HCT116 (cell line): ENCODE results near the gene TBC1D14. TPM values are rescaled to one million over a fixed set of nuclear protein-coding genes. Genes with fewer than 3 reads are reported as not detected.

Source experiments
- ATAC-seq: fragments of 200-7000 bp; cut with Tn5 transposase; 2 replicates; pipeline ENCODE4 v1.9.1; 2020; ENCODE audit warnings: mild to moderate bottlenecking, moderate library complexity
- BruUV-seq: library from RNA; stranded (reverse); fragments of 400-500 nt; replicated peaks from 2 replicates; lab custom pipeline; 2021; lab: Mats Ljungman, UMichigan
- CTCF ChIA-PET: fragments of 300-600 bp; sonication (Branson Sonifier 250); formaldehyde crosslinking; loops from one replicate; lab custom pipeline; 2021; ENCODE audit warnings: antibody characterized with exemption; lab: Charles Lee
- POLR2A ChIA-PET: fragments of 300-600, 350-600 bp; sonication (Branson Sonifier 250); formaldehyde crosslinking; loops from one replicate; lab custom pipeline; 2021; ENCODE audit warnings: antibody characterized with exemption; lab: Charles Lee
- RAD21 ChIA-PET, 2 experiments: fragments of 300-600 bp; sonication (Branson Sonifier 250); formaldehyde crosslinking; loops; one replicate each; lab custom pipeline; 2023; ENCODE audit warnings: low total read pairs in 2 of 2; ENCODE audit not compliant: uncharacterized antibody in 2 of 2, unreplicated experiment in 2 of 2, low non-redundant PET in 1 of 2; lab: Charles Lee
- DNase-seq: peaks from one replicate; pipeline ENCODE4 v3.0.0-alpha.2; 2010; ENCODE audit warnings: low read depth, low spot score
- H2AFZ ChIP-seq: fragments of 200-600 bp; shearing (Covaris generic), sonication (generic); 2 replicates; pipeline ENCODE4 v1.6.1; 2017; ENCODE audit warnings: low read depth, mixed run types, mixed read lengths, antibody characterized with exemption, low read length; ENCODE audit not compliant: poor library complexity, severe bottlenecking
- H3K27ac ChIP-seq: 2 replicates; pipeline ENCODE4 v1.5.1; 2012; ENCODE audit warnings: low read depth, low read length
- H3K27me3 ChIP-seq: fragments of 200-600 bp; sonication (generic); 2 replicates; pipeline ENCODE4 v1.6.1; 2016; ENCODE audit warnings: mixed run types, low read length, mixed read lengths; ENCODE audit not compliant: insufficient read depth
- H3K36me3 ChIP-seq, 2 experiments: fragments of 200-500 bp in 1 of 2; fragments of 200-600 bp in 1 of 2; sonication (Bioruptor generic) in 1 of 2; sonication (generic) in 1 of 2; 2 replicates each; pipeline versions ENCODE4 v1.5.1 to v1.6.1; 2014 to 2016; ENCODE audit warnings: low read length in 2 of 2, inconsistent platforms in 1 of 2, mixed read lengths in 1 of 2, mixed run types in 1 of 2; ENCODE audit not compliant: insufficient read depth in 2 of 2, control insufficient read depth in 1 of 2
- H3K4me1 ChIP-seq, 2 experiments: fragments of 200-600 bp in 1 of 2; sonication (generic) in 1 of 2; 2 replicates each; pipeline versions ENCODE4 v1.5.1 to v1.6.1; 2012 to 2017; ENCODE audit warnings: low read length in 2 of 2, inconsistent platforms in 1 of 2, mild to moderate bottlenecking in 1 of 2, mixed read lengths in 1 of 2, mixed run types in 1 of 2, moderate library complexity in 1 of 2; ENCODE audit not compliant: insufficient read depth in 2 of 2, control insufficient read depth in 1 of 2
- H3K4me2 ChIP-seq: fragments of 200-600 bp; sonication (generic); 2 replicates; pipeline ENCODE4 v1.6.1; 2017; ENCODE audit warnings: mixed run types, low read length, mixed read lengths
- H3K4me3 ChIP-seq, 2 experiments: fragments of 200-600 bp in 1 of 2; sonication (generic) in 1 of 2; replicated peaks in 1 of 2; 2 replicates each; pipeline ENCODE4 v1.5.1; 2011 to 2016; ENCODE audit warnings: low read length in 2 of 2, control low read depth in 1 of 2, low read depth in 1 of 2, mild to moderate bottlenecking in 1 of 2, mixed read lengths in 1 of 2, mixed run types in 1 of 2
- H3K79me2 ChIP-seq: fragments of 200-600 bp; sonication (generic); 2 replicates; pipeline ENCODE4 v1.6.1; 2017; ENCODE audit warnings: mild to moderate bottlenecking, mixed run types, low read length, moderate library complexity, mixed read lengths; ENCODE audit not compliant: insufficient read depth
- H3K9ac ChIP-seq: fragments of 200-600 bp; sonication (generic); 2 replicates; pipeline ENCODE4 v1.6.1; 2016; ENCODE audit warnings: low read length, mixed read lengths
- H3K9me2 ChIP-seq: fragments of 200-600 bp; sonication (generic), shearing (Covaris generic); 2 replicates; pipeline ENCODE4 v1.6.1; 2017; ENCODE audit warnings: mixed run types, mild to moderate bottlenecking, moderate library complexity; ENCODE audit not compliant: insufficient read depth
- H3K9me3 ChIP-seq, 2 experiments: fragments of 200-500 bp in 1 of 2; fragments of 200-600 bp in 1 of 2; sonication (Bioruptor generic) in 1 of 2; sonication (generic) in 1 of 2; 2 replicates each; pipeline ENCODE4 v1.6.1; 2014 to 2017; ENCODE audit warnings: low read length in 2 of 2, mixed read lengths in 2 of 2, inconsistent platforms in 1 of 2, low read depth in 1 of 2, mild to moderate bottlenecking in 1 of 2, mixed run types in 1 of 2, moderate library complexity in 1 of 2; ENCODE audit not compliant: control insufficient read depth in 1 of 2, insufficient read depth in 1 of 2
- H4K20me1 ChIP-seq: fragments of 200-600 bp; sonication (generic), shearing (Covaris generic); 2 replicates; pipeline ENCODE4 v1.6.1; 2017; ENCODE audit warnings: mixed run types, mild to moderate bottlenecking, moderate library complexity; ENCODE audit not compliant: insufficient read depth
- CBX3 ChIP-seq: IDR thresholded peaks from 2 replicates; pipeline ENCODE4 v1.6.1; 2012; ENCODE audit warnings: low read depth
- CEBPB ChIP-seq: IDR thresholded peaks from 2 replicates; pipeline ENCODE4 v1.6.1; 2012; ENCODE audit warnings: low read depth
- CTCF ChIP-seq, 3 experiments: fragments of 200-600 bp in 1 of 3; sonication (generic) in 1 of 3; IDR thresholded peaks in 2 of 3; conservative IDR thresholded peaks in 1 of 3; 2 replicates each; pipeline ENCODE4 v1.5.1; 2012 to 2017; ENCODE audit warnings: low read depth in 2 of 3, low read length in 2 of 3, antibody characterized with exemption in 1 of 3, borderline replicate concordance in 1 of 3, control low read depth in 1 of 3, mild to moderate bottlenecking in 1 of 3, mixed read lengths in 1 of 3, mixed run types in 1 of 3, moderate library complexity in 1 of 3; ENCODE audit not compliant: insufficient read depth in 1 of 3
- ELF1 ChIP-seq: IDR thresholded peaks from 2 replicates; pipeline ENCODE4 v1.6.1; 2012; ENCODE audit warnings: low read depth, borderline replicate concordance
- EZH2 ChIP-seq: fragments of 200-600 bp; sonication (generic); IDR thresholded peaks from 2 replicates; pipeline ENCODE4 v1.6.1; 2017; ENCODE audit warnings: antibody characterized with exemption, mixed run types
- EZH2phosphoT487 ChIP-seq: fragments of 200-600 bp; IDR thresholded peaks from 2 replicates; pipeline ENCODE4 v1.6.1; 2018; ENCODE audit warnings: antibody characterized with exemption, borderline replicate concordance
- FOSL1 ChIP-seq: IDR thresholded peaks from 2 replicates; pipeline ENCODE4 v1.6.1; 2012; ENCODE audit warnings: low read depth
- JUND ChIP-seq: IDR thresholded peaks from 2 replicates; pipeline ENCODE4 v1.6.1; 2012
- POLR2AphosphoS5 ChIP-seq: IDR thresholded peaks from 2 replicates; pipeline ENCODE4 v1.6.1; 2011; ENCODE audit warnings: mild to moderate bottlenecking, low read depth, low read length, moderate library complexity
- SIN3A ChIP-seq: IDR thresholded peaks from 2 replicates; pipeline ENCODE4 v1.6.1; 2012; ENCODE audit warnings: low read depth
- SP1 ChIP-seq: IDR thresholded peaks from 2 replicates; pipeline ENCODE4 v1.6.1; 2012; ENCODE audit warnings: low read depth
- SRF ChIP-seq: IDR thresholded peaks from 2 replicates; pipeline ENCODE4 v1.6.1; 2012; ENCODE audit warnings: low read depth
- TCF7L2 ChIP-seq: IDR thresholded peaks from 2 replicates; pipeline ENCODE4 v1.7.0; 2011; ENCODE audit warnings: borderline replicate concordance, inconsistent platforms; ENCODE audit not compliant: insufficient read depth, insufficient read length; ENCODE audit errors: extremely low read depth
- YY1 ChIP-seq: IDR thresholded peaks from 2 replicates; pipeline ENCODE4 v1.6.1; 2011; ENCODE audit warnings: low read length, low read depth, moderate library complexity, mild to moderate bottlenecking; ENCODE audit not compliant: insufficient replicate concordance; ENCODE audit errors: extremely low read depth
- ZFX ChIP-seq: fragments of 450-650 bp; IDR thresholded peaks from 2 replicates; pipeline ENCODE4 v1.6.1; 2017
- ZNF274 ChIP-seq: fragments of 200-500 bp; sonication (Bioruptor generic); IDR thresholded peaks from 2 replicates; pipeline ENCODE4 v1.6.1; 2014; ENCODE audit warnings: mild to moderate bottlenecking, low read depth, low read length, inconsistent platforms
- intact Hi-C: fragments of 100-400 bp; cut with micrococcal nuclease; formaldehyde crosslinking; loops from 2 replicates; pipeline ENCODE4 v1.10.0; 2022
- total RNA-seq: library from RNA; stranded (reverse); gene quantifications from one replicate; pipeline ENCODE4 v1.2.1, GENCODE V29; 2021; ENCODE audit not compliant: unreplicated experiment

The TBC1D14 gene
- total RNA-seq, 1 experiment from 2014 or later, result 62.9 TPM

- H3K9me2 ChIP-seq, result no peaks in the 10 kb centered on the region
- DNase-seq (no peak), ATAC-seq (no peak)
- ChIA-PET CTCF (no interaction called here), RAD21 (no interaction called here), POLR2A (no interaction called here)
- no peak overlapping the region for H3K9ac ChIP-seq
- H2AFZ ChIP-seq, result no peak overlapping the region
- no peak for TF ChIP-seq ZFX
- TF ChIP-seq EZH2, result no peak
- no peak for TF ChIP-seq CBX3
- TF ChIP-seq FOSL1, result no peak
- TF ChIP-seq YY1, result no peak
- TF ChIP-seq CTCF (IDR thresholded peaks at IDR 0.05 in 2 of 3, conservative IDR thresholded peaks at IDR 0.05 in 1 of 3; ENCODE audit: borderline replicate concordance in 1 of 3, insufficient read depth in 1 of 3, low read depth in 2 of 3, low read length in 2 of 3), result no peak
- no peak for TF ChIP-seq SRF
- H3K4me3 ChIP-seq, result no peak overlapping the region
- H3K9me3 ChIP-seq, result no peaks in the 10 kb centered on the region
- H3K79me2 ChIP-seq, result peaks cover 18% of the 10 kb centered on the region; the same call in 1 of the 2 replicates
- no peaks in the 10 kb centered on the region for H3K27me3 ChIP-seq
- peaks cover 30 to 38% of the 10 kb centered on the region in 2 experiments for H3K4me1 ChIP-seq
- intact Hi-C loops, result no loop called here
- H3K4me2 ChIP-seq, result no peak overlapping the region
- no TSS peak for BruUV-seq
- no peak overlapping the region for H3K27ac ChIP-seq
- H4K20me1 ChIP-seq, result no peaks in the 10 kb centered on the region
- H3K36me3 ChIP-seq, result no peaks in the 10 kb centered on the region
Observed at GRCh38 chr4:6945052-6945409, 35.4 kb downstream of the TBC1D14 start.

- H3K79me2 ChIP-seq, result peaks cover 19% of the 10 kb centered on the region
- POLR2A ChIA-PET, result no interaction called here
Observed at GRCh38 chr4:6946497-6946896, 36.9 kb downstream of the TBC1D14 start.

More at GRCh38 chr4:6946497-6946896, 36.9 kb downstream of the TBC1D14 start:
- no peak overlapping the region for H3K27ac ChIP-seq
- intact Hi-C loops, result no loop called here
- no peak for ATAC-seq
- no peak overlapping the region for H3K4me2 ChIP-seq
- H3K4me3 ChIP-seq, result no peak overlapping the region
- H3K9me2 ChIP-seq, result no peaks in the 10 kb centered on the region
- RAD21 ChIA-PET, result no interaction called here
- no TSS peak for BruUV-seq
- peaks cover 23 to 25% of the 10 kb centered on the region in 2 experiments for H3K4me1 ChIP-seq
- no peaks in the 10 kb centered on the region for H3K36me3 ChIP-seq
- no peak overlapping the region for H2AFZ ChIP-seq
- DNase-seq, result no peak
- no peak for TF ChIP-seq SRF
- TF ChIP-seq FOSL1, result no peak
- TF ChIP-seq EZH2phosphoT487, result no peak
- TF ChIP-seq CBX3, result no peak
- no peak for TF ChIP-seq SIN3A
- TF ChIP-seq TCF7L2, result no peak
- no peak for TF ChIP-seq JUND
- no peak for TF ChIP-seq ELF1
- no peak for TF ChIP-seq SP1
- no peak for TF ChIP-seq ZNF274
- TF ChIP-seq CEBPB, result no peak
- no peak for TF ChIP-seq POLR2AphosphoS5
- TF ChIP-seq, all 23 proteins: peak for 0
- Histone ChIP-seq H3K27me3 (no peaks in the 10 kb centered on the region), H3K9me3 (no peaks in the 10 kb centered on the region), H3K9ac (no peak overlapping the region), H4K20me1 (no peaks in the 10 kb centered on the region)
- CTCF ChIA-PET, result no interaction called here
